GM19193 (cell line): ENCODE results near the gene PCNA.

ENCODE experiments used
- POLR2A ChIP-seq: IDR thresholded peaks from 4 replicates; pipeline ENCODE4 v1.6.1; 2011; ENCODE audit not compliant: insufficient read depth, insufficient read length; ENCODE audit errors: extremely low read depth

PCNA gene

DNA sequence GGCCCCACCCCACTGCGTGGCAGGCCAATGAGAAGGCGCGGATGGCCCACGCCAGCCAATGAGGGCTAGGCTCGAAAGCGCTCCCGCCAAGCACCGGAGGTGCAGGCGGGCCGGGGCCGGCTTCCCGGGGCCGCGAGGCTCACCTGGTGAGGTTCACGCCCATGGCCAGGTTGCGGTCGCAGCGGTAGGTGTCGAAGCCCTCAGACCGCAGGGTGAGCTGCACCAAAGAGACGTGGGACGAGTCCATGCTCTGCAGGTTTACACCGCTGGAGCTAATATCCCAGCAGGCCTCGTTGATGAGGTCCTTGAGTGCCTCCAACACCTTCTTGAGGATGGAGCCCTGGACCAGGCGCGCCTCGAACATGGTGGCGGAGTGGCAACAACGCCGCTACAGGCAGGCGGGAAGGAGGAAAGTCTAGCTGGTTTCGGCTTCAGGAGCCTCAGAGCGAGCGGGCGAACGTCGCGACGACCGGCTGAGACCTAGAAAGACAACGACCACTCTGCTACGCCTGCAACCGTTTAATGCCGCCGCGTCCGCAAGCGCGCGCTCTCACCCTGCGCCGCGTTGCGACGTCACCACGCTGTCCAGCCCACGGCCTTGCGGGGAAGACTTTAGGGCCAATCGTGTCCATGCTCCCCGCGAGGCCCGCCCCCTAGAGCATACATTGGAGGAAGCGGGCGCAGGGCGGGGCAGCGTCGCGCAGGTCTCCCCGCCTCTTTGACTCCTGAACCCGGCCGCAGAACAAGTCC, at the start of gene PCNA:
Gene PCNA (minus strand): TSS at position 524 of the 750 bp plus-strand sequence. CDS start 160 bp downstream, at position 364.
- peak; percentile 99 for TF ChIP-seq POLR2A

DNA sequence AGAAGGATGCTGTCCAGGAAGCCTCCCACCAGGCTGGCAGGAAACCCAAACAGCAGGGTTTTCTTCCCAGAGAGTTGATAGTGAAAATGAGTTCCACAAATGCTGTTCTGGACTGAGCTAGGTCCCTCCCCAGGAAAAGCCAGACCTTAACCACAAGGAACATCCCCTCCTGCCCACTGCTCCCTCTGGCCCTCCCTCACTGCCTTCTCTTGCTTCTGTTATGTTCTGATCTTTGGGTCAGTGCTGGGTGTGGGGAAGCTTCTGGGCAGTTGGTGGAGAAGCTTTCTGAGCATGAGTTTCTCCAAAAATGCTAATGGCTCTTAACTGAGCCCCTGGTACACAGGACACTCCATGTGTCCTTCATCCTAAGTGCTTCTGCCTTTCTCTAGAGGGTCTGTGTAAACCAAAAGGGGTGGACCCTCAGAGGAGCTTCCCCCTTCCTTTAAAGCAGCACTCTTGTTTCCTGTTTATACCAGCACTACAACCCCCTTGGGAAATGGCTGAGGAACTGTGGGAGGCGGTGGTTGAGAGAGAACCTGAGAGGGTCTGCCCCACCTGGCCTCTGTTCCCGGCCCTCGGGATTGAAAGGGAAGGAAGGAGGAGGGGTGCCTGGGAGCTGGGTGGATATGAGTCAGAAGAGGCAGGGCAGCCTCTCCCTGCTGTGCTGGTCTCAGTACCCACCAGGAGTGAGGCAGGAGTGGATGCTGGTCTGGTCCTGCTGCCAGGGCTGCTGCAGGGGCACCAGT, 49.1 kb upstream of the PCNA start:
- TF ChIP-seq POLR2A: no peak

DNA sequence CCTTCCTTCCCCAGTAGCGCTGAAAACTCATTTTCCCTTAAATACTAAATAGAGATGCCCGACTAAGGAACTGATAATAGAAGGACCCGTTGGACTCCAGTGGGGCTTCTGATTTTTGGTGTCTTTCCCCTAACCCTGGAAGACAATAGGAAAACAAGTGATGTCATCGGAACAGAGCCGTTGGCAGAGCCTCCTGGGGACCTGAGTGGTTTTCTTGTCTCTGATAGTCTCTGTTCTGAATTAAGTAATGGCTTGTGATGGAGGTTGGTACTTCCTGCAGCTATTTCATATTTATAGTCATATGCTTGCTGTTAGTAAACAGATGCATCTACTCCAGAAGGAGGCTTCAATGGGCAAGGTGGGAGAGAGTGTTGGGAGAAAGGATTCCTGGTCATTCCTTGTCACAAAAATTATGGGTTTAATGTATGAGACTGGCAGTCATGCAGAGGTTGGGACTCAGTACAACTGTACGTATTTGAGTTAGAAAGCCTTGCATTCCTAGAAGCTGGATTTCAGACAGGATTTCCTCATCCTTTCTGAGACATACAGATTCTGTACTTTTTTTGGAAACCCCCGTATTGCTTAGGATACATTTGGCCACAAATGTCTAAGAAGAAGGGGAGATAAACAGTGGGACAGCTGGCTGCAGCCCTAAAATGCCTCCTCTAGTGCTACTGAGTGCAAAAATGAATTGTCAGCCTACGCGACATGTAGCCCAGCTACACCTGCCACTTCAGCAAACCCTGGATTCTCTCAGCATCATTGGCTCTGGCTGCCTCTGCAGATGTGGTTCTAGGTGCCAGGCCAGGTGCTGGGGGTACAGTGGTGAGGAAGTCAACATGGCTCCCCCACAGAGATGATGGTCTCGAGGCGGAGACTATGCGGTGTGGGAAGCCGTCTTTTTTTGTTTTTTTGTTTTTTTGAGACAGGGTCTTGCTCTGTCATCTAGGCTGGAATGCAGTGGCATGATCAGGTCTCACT, 45.2 kb upstream of the PCNA start:
- no peak for TF ChIP-seq POLR2A

DNA sequence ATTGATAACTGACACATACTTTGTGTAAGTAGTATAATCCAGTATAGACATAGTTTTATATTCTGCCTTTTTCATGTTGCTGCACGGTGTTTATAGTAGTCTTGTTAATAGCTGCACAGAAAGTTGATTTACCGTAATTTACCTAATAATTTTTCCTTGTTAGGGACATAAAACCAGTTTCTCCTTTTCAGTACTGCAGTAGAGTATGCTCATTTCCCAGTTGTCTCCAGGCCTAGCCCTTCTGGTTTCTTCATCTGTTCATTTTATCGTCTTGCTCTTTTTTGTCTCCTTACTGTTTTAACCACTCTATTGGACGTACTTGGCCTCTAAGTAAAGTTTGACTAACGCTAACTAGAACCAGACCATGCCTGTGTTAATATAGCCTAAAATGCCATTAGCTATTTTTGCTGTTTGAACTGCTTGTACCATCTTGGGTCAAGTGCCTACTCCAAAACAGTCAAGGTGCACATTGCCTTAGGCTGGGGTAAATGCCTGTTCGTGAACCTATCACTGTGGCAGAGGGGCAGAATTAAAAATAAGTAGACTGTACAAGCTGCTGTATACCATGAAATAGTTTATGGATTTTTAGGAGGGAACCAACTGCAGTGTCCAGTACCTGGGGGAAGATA, 41.9 kb upstream of the PCNA start:
- TF ChIP-seq POLR2A: no peak

DNA sequence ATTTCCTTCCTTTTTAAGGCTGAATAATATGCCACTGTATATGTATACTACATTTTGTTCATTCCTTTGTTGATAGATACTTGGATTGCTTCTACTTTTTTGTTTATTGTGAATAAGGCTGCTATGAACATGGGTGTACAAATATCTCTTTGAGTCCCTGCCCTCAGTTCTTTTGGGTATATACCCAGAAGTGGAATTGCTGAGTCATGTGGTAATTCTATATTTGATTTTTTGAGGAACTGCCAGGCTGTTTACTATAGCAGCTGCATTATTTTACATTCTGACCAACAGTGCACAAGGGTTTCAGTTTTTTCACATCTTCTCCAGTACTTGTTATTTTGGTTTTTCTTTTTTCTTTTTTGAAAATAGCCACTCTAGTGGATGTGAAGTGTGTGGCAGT, 41.1 kb upstream of the PCNA start:
- no peak for TF ChIP-seq POLR2A

DNA sequence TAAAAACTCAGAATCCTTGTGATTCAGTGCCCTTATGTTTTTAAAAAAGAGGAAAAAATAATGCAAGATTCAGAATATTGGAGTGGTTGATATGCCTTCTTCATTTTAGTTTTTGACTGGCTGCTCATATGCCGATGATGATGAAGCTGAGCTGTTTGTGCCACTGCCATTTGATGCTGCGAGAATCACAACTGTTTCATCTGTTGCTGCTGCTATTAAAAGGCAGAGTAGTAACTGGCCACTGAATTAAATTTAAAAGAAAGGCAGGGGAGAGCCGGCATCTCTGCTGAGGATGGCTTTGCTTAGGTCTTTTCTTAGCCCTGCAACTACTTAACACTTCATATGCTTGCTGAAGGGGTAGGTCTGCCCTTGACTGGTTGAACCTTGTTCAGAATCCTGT, 40.2 kb upstream of the PCNA start:
- no peak for TF ChIP-seq POLR2A

DNA sequence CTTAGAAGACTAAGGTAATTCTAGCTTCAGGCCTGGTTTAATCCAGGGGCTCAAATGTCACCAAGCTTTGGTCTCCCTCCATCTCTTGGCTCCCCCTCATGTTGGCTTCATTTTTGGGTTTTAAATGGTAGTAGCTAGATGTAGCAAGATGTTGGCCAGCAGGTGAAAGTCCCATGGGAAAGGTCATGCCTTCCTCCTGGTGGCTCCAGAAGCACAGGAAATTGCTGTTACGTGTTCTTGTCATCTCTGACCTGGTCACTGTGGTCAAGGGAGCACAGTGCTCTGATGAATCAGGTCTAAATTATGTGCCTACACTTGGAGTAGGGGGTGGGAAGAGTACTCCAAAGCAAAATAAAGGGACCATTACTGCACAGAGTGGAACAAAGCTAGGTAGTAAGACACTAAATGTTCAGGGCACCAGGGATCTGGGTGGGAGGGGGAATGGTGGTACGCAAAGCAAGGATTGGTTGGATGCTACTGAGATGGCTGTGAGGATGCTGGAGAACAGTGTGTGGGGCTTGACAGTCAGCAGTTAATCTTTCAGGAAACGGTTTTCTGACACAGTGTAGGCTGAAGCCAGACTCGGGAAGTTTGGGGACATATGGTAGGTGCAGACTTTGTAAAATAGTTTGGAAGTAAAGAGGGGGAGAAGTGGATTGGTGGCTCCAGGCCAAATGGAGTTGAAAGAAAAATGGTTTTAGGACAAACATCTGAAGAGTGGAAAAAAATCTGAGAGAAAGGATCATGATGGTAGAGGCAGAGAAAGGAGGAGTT, 37.1 kb upstream of the PCNA start:
- no peak for TF ChIP-seq POLR2A

DNA sequence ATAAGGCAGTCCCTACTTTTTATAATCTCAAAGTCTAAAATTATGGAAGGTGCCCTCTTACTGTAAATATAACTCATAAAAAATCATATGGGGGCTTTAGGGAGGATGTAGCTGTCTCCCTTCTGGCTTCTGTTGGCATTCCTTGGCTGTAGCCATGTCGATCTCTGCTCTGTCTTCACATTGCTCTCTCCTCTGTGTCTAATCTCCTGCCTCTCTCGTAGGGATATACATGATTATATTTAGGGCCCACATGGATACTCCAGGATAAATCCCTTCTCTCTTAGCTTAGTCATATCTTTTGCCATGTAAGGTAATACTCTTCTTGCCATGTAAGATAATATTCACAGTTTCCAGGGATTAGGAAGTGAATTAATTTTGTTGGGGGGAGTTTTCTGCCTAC, 35.6 kb upstream of the PCNA start:
- TF ChIP-seq POLR2A: no peak

DNA sequence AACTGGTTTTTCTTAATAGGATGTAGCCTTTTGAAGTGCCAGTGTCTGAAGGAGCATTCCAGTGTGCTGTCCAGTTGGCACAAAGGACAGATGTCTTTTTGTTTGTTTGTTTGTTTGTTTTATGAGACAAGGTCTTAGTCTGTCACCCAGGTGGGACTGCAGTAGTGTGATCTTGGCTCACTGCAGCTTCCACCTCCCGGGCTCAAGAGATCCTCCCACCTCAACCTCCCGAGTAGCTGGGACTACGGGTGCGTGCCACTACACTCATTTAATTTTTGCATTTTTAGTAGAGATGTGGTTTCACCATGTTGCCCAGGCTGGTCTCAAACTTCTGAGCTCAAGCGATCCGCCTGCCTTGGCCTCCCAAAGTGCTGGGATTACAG, 34.8 kb upstream of the PCNA start:
- no peak for TF ChIP-seq POLR2A

DNA sequence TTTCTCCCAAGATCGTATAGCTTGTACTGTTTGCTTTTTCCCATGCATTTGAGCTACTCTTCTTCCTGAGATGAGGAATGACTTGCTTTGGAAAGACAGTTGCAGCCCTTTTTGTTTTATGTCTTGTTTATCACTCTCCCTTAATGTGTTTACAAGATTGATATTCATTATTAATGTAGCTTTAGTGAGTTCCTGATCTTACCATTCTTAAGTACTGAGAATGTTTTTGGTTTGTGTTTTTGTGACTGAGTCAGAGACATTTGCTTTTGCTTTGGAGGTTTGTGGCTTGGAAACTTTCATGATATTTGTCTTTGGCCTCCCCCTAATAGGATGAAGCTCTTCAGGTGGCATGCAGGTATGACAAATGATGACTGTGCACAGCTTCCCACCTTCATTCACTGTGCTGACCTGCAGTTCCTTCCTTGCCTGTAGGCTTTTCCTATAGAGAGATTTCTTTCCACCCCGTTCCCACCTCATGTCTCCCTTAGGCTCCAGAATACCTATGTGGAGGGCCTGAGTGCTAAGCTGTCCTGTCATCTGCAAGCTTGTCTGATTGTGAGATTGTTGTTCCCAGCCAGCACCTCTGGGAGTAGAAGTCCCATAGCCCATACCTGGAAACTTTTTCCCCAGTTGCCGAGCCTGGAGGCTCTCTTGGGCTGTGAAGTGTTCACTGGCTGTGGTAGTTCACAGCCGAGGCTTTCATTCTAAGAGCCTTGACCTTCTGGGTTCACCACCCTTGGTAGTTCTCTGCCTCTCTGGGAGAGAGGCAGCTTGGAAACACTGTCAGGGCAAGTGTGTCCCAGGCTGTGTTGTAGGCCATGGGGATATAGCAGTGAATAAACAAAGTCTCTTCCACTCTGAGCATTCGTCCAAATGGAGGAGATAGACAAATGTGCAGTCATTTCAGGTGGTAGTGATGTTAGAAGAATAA, 34.1 kb upstream of the PCNA start:
- no peak for TF ChIP-seq POLR2A

DNA sequence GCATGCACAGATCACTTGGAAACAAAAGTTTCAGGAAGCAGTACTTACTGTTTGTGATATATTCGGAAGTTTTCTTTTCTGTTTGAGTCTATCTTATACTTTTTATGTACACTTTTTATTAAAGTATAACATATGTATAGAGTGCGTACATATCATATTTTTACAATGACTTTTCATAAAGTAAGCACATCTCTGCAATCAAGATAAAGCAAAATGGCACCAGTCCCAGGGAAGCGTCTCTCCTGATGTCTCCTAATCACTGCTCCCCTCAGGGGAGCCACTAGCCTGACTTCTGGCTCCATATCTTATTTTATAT, 33.4 kb upstream of the PCNA start:
- TF ChIP-seq POLR2A: no peak

DNA sequence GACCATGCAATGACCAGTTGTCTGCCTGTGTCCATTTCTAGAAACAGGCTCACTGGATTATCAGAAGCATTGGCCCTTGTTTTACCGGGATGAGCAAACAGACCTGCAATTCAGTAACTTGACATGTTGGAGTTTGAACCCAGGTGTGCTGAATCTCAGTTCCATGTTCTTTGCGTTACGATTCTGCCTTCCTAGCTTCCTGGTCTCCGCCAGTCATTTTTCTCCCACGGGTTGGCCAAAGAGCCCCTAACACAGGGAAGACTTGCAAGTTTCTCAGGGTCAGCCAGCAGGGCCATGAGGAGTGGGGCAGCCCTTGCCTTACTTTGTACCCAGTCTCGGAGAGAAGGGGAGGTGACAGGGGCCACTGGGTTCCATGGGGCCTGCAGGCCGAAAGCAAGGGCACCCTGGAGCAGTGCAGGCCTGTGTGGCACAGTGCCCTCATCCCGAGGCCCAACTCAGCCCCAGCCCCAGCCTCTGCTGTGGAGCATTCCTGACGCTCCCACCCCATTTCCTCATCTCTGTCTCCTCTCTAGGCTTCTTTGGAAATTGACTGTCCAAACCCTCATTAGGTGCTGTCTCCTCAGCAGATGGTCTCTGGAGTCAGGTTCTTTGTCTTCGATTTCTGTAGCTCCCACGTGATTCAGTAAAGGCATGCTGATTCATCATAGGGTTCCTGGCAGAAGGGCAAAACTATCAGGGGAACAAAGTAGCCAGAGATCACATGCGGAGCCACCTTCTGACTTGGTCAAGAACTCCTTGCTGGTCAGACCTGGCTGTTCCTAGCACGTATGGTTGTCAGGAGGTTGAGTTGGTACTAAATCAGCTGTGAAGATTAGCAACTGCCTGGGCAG, 30.7 kb upstream of the PCNA start:
- TF ChIP-seq POLR2A: no peak
